ENCODE data around the gene MYH2.

MYH2 gene

GRCh38 chr17:10549096-10549842 lies at the start of gene MYH2:
Gene MYH2 (minus strand): TSS chr17:10549658. CDS start chr17:10547920, 1,738 bp downstream.
- H3K4me3 ChIP-seq (ENCODE audit: low read depth, low read length): no peak within 1 kb of the TSS
- TF ChIP-seq CTCF (IDR thresholded peaks at IDR 0.05; ENCODE audit: borderline replicate concordance, insufficient read depth, low read depth, low read length): no peak

- no peak for TF ChIP-seq CTCF (IDR thresholded peaks at IDR 0.05; ENCODE audit: borderline replicate concordance, insufficient read depth, low read depth, low read length)
- no peak overlapping the region for H3K4me3 ChIP-seq (ENCODE audit: low read depth, low read length)
Measured at GRCh38 chr17:10598621-10599020, 49.2 kb upstream of the MYH2 start.

DNA sequence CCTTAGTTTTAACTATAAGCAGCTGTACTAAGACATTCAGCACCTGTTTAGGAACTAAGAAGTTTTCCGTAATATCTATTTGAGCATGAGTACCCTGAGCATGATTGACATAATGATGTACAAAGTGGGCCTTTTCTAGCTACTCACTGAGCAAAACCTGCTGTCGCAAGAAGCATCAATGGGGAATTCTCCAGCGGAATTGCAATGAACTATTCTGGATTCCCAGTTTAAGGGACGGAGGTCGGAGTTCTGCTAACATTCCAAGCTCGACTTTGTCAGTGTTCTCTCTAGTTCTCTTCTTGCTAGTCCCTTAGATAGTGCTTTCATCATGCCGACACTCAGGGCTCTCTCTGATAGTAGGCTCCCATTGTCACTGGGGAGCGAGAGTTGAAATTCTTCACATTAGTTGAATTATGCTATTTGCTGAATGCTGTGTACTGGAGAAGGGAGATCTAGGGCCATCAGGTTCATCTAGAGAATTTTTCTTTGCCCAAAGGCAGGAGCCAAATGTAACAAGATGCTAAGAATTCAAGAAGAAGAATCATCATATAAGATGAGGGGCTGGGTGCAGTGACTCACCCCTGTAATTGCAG lies 40.2 kb upstream of the MYH2 start:
- no peak for TF ChIP-seq CTCF (IDR thresholded peaks at IDR 0.05; ENCODE audit: borderline replicate concordance, insufficient read depth, low read depth, low read length)

GRCh38 chr17:10585529-10585928 lies 36.1 kb upstream of the MYH2 start:
- no peak overlapping the region for H3K4me3 ChIP-seq (ENCODE audit: low read depth, low read length)
- no peak for TF ChIP-seq CTCF (IDR thresholded peaks at IDR 0.05; ENCODE audit: borderline replicate concordance, insufficient read depth, low read depth, low read length)

More for the DNA sequence above, 40.2 kb upstream of the MYH2 start:
- no peak overlapping the region for H3K4me3 ChIP-seq (ENCODE audit: low read depth, low read length)

DNA sequence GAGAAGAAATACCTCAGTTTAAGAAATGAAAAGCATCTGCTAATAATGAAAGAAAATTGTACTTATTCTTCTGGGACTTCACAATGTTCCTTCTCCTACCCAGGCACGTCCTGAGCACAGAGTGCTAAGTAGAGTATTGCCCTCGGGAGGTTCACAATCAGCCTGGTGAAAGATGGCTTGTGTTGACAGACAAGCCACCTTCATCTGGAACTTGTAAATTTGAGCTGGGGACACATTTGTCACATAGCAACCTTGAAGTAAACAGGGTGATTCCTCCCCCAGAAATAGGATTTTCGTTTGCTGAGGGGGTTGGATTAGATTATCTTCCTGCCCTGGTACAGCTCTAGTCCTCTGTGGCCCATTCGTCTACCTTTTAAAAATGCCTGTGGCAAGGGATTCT lies 34.4 kb upstream of the MYH2 start:
- H3K4me3 ChIP-seq (ENCODE audit: low read depth, low read length): no peak overlapping the region
- TF ChIP-seq CTCF (IDR thresholded peaks at IDR 0.05; ENCODE audit: borderline replicate concordance, insufficient read depth, low read depth, low read length): no peak

- H3K4me3 ChIP-seq (ENCODE audit: low read depth, low read length): no peak overlapping the region
- no peak for TF ChIP-seq CTCF (IDR thresholded peaks at IDR 0.05; ENCODE audit: borderline replicate concordance, insufficient read depth, low read depth, low read length)
Measured at GRCh38 chr17:10579270-10579669, 29.8 kb upstream of the MYH2 start.

GRCh38 chr17:10574324-10574723 lies 24.9 kb upstream of the MYH2 start:
- no peak overlapping the region for H3K4me3 ChIP-seq (ENCODE audit: low read depth, low read length)
- TF ChIP-seq CTCF (IDR thresholded peaks at IDR 0.05; ENCODE audit: borderline replicate concordance, insufficient read depth, low read depth, low read length): no peak
